K562 (cell line): ENCODE data around the gene CCNDBP1. TPM values are rescaled to one million over a fixed set of nuclear protein-coding genes. Genes with fewer than 3 reads are reported as not detected.

Experiments
- CTBP1 ChIP-seq: fragments of 450-650 bp; IDR thresholded peaks from 2 replicates; pipeline ENCODE4 v1.6.1; 2016; ENCODE audit warnings: borderline replicate concordance
- CTCF ChIP-seq, 3 experiments: IDR thresholded peaks in 2 of 3; conservative IDR thresholded peaks in 1 of 3; 2 replicates each; pipeline ENCODE4 v1.5.1; 2011 to 2012; ENCODE audit warnings: low read length in 3 of 3, mild to moderate bottlenecking in 3 of 3, control low read depth in 2 of 3, improper control_type of control experiment in 1 of 3, inconsistent platforms in 1 of 3, low read depth in 1 of 3, mixed read lengths in 1 of 3, moderate library complexity in 1 of 3; ENCODE audit not compliant: insufficient read depth in 2 of 3
- DPF2 ChIP-seq: fragments of 450-650 bp; IDR thresholded peaks from 2 replicates; pipeline ENCODE4 v1.6.1; 2016
- HINFP ChIP-seq: fragments of 450-650 bp; conservative IDR thresholded peaks from 2 replicates; pipeline ENCODE4 v1.6.1; 2016; ENCODE audit warnings: missing genetic modification characterization, low read depth, mild to moderate bottlenecking, control low read depth, missing compliant biosample characterization
- KLF1 ChIP-seq: fragments of 450-650 bp; IDR thresholded peaks from 2 replicates; pipeline ENCODE4 v1.6.1; 2016; ENCODE audit warnings: missing genetic modification characterization, missing compliant biosample characterization
- NELFE ChIP-seq: IDR thresholded peaks from 2 replicates; pipeline ENCODE4 v1.6.1; 2011; ENCODE audit warnings: mild to moderate bottlenecking; ENCODE audit not compliant: insufficient read depth, insufficient read length
- PHB2 ChIP-seq: fragments of 450-650 bp; IDR thresholded peaks from 2 replicates; pipeline ENCODE4 v1.6.1; 2017; ENCODE audit warnings: low read depth
- RAD51 ChIP-seq: fragments of 450-650 bp; IDR thresholded peaks from 2 replicates; pipeline ENCODE4 v1.7.1; 2016; ENCODE audit warnings: low read depth, mild to moderate bottlenecking, borderline replicate concordance
- RFX5 ChIP-seq: IDR thresholded peaks from 2 replicates; pipeline ENCODE4 v1.6.1; 2011; ENCODE audit warnings: low read depth, mild to moderate bottlenecking, improper control_type of control experiment, low read length
- STAG1 ChIP-seq: sonication (generic); formaldehyde crosslinking; IDR thresholded peaks from 2 replicates; pipeline ENCODE4 v1.5.0; 2020; ENCODE audit warnings: missing genetic modification reagents, borderline replicate concordance
- ZBED1 ChIP-seq: IDR thresholded peaks from 2 replicates; pipeline ENCODE4 v1.6.1; 2014
- ZBTB12 ChIP-seq: fragments of 250-450 bp; sonication (Bioruptor Pico); IDR thresholded peaks from 2 replicates; pipeline ENCODE4 v1.4.0; 2020
- ZNF12 ChIP-seq: sonication (generic); formaldehyde crosslinking; IDR thresholded peaks from 2 replicates; pipeline ENCODE4 v1.4.0; 2020; ENCODE audit warnings: mild to moderate bottlenecking, missing genetic modification reagents
- ZNF224 ChIP-seq: sonication (generic); formaldehyde crosslinking; IDR thresholded peaks from 2 replicates; pipeline ENCODE4 v1.8.0; 2022; ENCODE audit warnings: mild to moderate bottlenecking, missing genetic modification reagents
- ZNF586 ChIP-seq: fragments of 450-650 bp; formaldehyde crosslinking; conservative IDR thresholded peaks from 2 replicates; pipeline ENCODE4 v1.4.0; 2020; ENCODE audit warnings: mild to moderate bottlenecking, moderate library complexity
- polyA plus RNA-seq, 8 experiments: library from polyadenylated mRNA; depleted of rRNA in 4 of 8; stranded (reverse) in 5 of 8; unstranded in 3 of 8; fragments of >200 nt; fragmentation: Nextera tagmentation in 2 of 8; fragmentation: Illumina TruSeq in 1 of 8; extraction: Ambion mirVana in 2 of 8; extraction: Trizol in 1 of 8; gene quantifications; 2 replicates each; pipeline versions ENCODE4 v1.2.1 to v1.2.3, GENCODE V29; 2011 to 2014; ENCODE audit warnings: inconsistent platforms in 1 of 8, missing spikeins in 1 of 8
- total RNA-seq, 7 experiments: library from RNA; depleted of rRNA in 6 of 7; stranded (reverse); fragments of >200 nt in 6 of 7; fragmentation: Illumina TruSeq in 2 of 7; extraction: Trizol in 2 of 7; gene quantifications; 2 replicates each; pipeline versions ENCODE4 v1.2.1 to v1.2.3, GENCODE V29; 2011 to 2021; ENCODE audit warnings: low replicate concordance in 1 of 7
- TF ChIP-seq, protein P1 (sequence below): fragments of 450-650 bp; IDR thresholded peaks from 2 replicates; pipeline ENCODE4 v1.6.1; 2014; ENCODE audit warnings: low read depth, mild to moderate bottlenecking, moderate library complexity, borderline replicate concordance
- TF ChIP-seq, protein P2 (sequence below), 3 experiments: fragments of 200-800 bp in 1 of 3; sonication (Bioruptor generic) in 1 of 3; sonication (generic) in 1 of 3; formaldehyde crosslinking in 1 of 3; IDR thresholded peaks; 2 replicates each; pipeline versions ENCODE4 v1.6.1 to v1.8.0; 2016 to 2022; ENCODE audit warnings: mild to moderate bottlenecking in 2 of 3, missing compliant biosample characterization in 2 of 3, missing genetic modification characterization in 2 of 3, missing genetic modification reagents in 1 of 3
- TF ChIP-seq, protein P3 (sequence below): fragments of 450-650 bp; IDR thresholded peaks from 2 replicates; pipeline ENCODE4 v1.6.1; 2018; ENCODE audit warnings: mild to moderate bottlenecking, low read depth; ENCODE audit not compliant: partially characterized antibody

CCNDBP1 gene
- total and polyA plus RNA-seq, 9 of the 15 experiments (the other 6 are each of a cell fraction or from before 2014, with no cell fraction given) = 37.0 to 111 (median 55.5) TPM

- TF ChIP-seq STAG1 (CRISPR knock-in tag) = peak; percentile 62; the same call in 1 of the 2 replicates
- TF ChIP-seq NELFE = no peak
- TF ChIP-seq ZNF12 (CRISPR knock-in tag) = no peak
- TF ChIP-seq ZBED1 = no peak
- no peak for TF ChIP-seq ZBTB12 (CRISPR knock-in tag)
- TF ChIP-seq, protein P1, sequence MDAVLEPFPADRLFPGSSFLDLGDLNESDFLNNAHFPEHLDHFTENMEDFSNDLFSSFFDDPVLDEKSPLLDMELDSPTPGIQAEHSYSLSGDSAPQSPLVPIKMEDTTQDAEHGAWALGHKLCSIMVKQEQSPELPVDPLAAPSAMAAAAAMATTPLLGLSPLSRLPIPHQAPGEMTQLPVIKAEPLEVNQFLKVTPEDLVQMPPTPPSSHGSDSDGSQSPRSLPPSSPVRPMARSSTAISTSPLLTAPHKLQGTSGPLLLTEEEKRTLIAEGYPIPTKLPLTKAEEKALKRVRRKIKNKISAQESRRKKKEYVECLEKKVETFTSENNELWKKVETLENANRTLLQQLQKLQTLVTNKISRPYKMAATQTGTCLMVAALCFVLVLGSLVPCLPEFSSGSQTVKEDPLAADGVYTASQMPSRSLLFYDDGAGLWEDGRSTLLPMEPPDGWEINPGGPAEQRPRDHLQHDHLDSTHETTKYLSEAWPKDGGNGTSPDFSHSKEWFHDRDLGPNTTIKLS = no peak
- TF ChIP-seq RAD51 = no peak
- TF ChIP-seq, protein P2, sequence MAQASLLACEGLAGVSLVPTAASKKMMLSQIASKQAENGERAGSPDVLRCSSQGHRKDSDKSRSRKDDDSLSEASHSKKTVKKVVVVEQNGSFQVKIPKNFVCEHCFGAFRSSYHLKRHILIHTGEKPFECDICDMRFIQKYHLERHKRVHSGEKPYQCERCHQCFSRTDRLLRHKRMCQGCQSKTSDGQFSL (CRISPR knock-in tag; IDR thresholded peaks at IDR 0.05) = no peak
- TF ChIP-seq, protein P2 (tag; IDR thresholded peaks at IDR 0.05) = no peak
- no peak for TF ChIP-seq ZNF586 (CRISPR knock-in tag)
- TF ChIP-seq CTCF (IDR thresholded peaks at IDR 0.05 in 2 of 3, conservative IDR thresholded peaks at IDR 0.05 in 1 of 3; ENCODE audit: insufficient read depth in 2 of 3, low read depth in 1 of 3, low read length in 3 of 3) = peak; percentile 74 to 83 (median 79)
- no peak for TF ChIP-seq HINFP (tag)
- TF ChIP-seq DPF2 = no peak
- no peak for TF ChIP-seq RFX5
- TF ChIP-seq, protein P3, sequence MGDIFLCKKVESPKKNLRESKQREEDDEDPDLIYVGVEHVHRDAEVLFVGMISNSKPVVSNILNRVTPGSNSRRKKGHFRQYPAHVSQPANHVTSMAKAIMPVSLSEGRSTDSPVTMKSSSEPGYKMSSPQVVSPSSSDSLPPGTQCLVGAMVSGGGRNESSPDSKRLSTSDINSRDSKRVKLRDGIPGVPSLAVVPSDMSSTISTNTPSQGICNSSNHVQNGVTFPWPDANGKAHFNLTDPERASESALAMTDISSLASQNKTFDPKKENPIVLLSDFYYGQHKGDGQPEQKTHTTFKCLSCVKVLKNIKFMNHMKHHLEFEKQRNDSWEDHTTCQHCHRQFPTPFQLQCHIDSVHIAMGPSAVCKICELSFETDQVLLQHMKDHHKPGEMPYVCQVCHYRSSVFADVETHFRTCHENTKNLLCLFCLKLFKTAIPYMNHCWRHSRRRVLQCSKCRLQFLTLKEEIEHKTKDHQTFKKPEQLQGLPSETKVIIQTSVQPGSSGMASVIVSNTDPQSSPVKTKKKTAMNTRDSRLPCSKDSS = no peak
- TF ChIP-seq PHB2 = no peak
- no peak for TF ChIP-seq KLF1 (tag)
- TF ChIP-seq CTBP1 = peak; percentile 33; the same call in 1 of the 2 replicates
- TF ChIP-seq ZNF224 (CRISPR knock-in tag) = no peak
Observed at GRCh38 chr15:43209059-43209824, 24.0 kb downstream of the CCNDBP1 start (continued).
